ENCODE data around the gene CDH4.

Gene CDH4

GRCh38 chr20:61394088-61394799, 142.2 kb downstream of the CDH4 start:
- TF ChIP-seq EZH2phosphoT487 (conservative IDR thresholded peaks at IDR 0.05; ENCODE audit: low read length) (no peak), CTCF (IDR thresholded peaks at IDR 0.05; ENCODE audit: insufficient read depth, low read length, poor library complexity, severe bottlenecking) (no peak)
- H3K79me2 ChIP-seq (ENCODE audit: insufficient read depth, low read length) = no peaks in the 10 kb centered on the region
- H3K9me2 ChIP-seq (replicated peaks; ENCODE audit: insufficient read depth, low read length) = no peaks in the 10 kb centered on the region

GRCh38 chr20:61396262-61396848, 144.3 kb downstream of the CDH4 start:
- Histone ChIP-seq H3K9ac (ENCODE audit: low read length) (no peak overlapping the region), H2AFZ (ENCODE audit: low read depth, low read length, severe bottlenecking) (no peak overlapping the region), H3F3A (ENCODE audit: insufficient read depth) (no peaks in the 10 kb centered on the region), H3K36me3 (ENCODE audit: low read length) (no peaks in the 10 kb centered on the region), H3K4me2 (ENCODE audit: low read depth, low read length, poor library complexity, severe bottlenecking) (no peak overlapping the region), H3K4me3 (ENCODE audit: insufficient read depth, low read length, poor library complexity, severe bottlenecking) (no peak overlapping the region), H3K9me3 (ENCODE audit: insufficient read depth, low read length) (no peaks in the 10 kb centered on the region), H3K9me2 (replicated peaks; ENCODE audit: insufficient read depth, low read length) (no peaks in the 10 kb centered on the region), H3K27ac (ENCODE audit: low read depth, low read length) (no peak overlapping the region), H3K79me2 (ENCODE audit: insufficient read depth, low read length) (no peaks in the 10 kb centered on the region), H3K27me3 (ENCODE audit: low read length) (no peaks in the 10 kb centered on the region), H4K20me1 (ENCODE audit: low read depth, low read length) (no peaks in the 10 kb centered on the region)
- TF ChIP-seq CTCF (IDR thresholded peaks at IDR 0.05; ENCODE audit: insufficient read depth, low read length, poor library complexity, severe bottlenecking) (no peak), EZH2phosphoT487 (conservative IDR thresholded peaks at IDR 0.05; ENCODE audit: low read length) (no peak)

More at GRCh38 chr20:61394088-61394799, 142.2 kb downstream of the CDH4 start:
- Histone ChIP-seq H3K9ac (ENCODE audit: low read length) (no peak overlapping the region), H3K27me3 (ENCODE audit: low read length) (no peaks in the 10 kb centered on the region), H4K20me1 (ENCODE audit: low read depth, low read length) (no peaks in the 10 kb centered on the region), H2AFZ (ENCODE audit: low read depth, low read length, severe bottlenecking) (no peak overlapping the region), H3K4me2 (ENCODE audit: low read depth, low read length, poor library complexity, severe bottlenecking) (no peak overlapping the region), H3K27ac (ENCODE audit: low read depth, low read length) (no peak overlapping the region), H3K9me3 (ENCODE audit: insufficient read depth, low read length) (no peaks in the 10 kb centered on the region), H3K4me3 (ENCODE audit: insufficient read depth, low read length, poor library complexity, severe bottlenecking) (no peak overlapping the region), H3K36me3 (ENCODE audit: low read length) (no peaks in the 10 kb centered on the region), H3F3A (ENCODE audit: insufficient read depth) (no peaks in the 10 kb centered on the region)

GRCh38 chr20:61397146-61397545, 145.1 kb downstream of the CDH4 start:
- Histone ChIP-seq H3K9ac (ENCODE audit: low read length) (no peak overlapping the region), H3K4me3 (ENCODE audit: insufficient read depth, low read length, poor library complexity, severe bottlenecking) (no peak overlapping the region), H3K36me3 (ENCODE audit: low read length) (no peaks in the 10 kb centered on the region), H4K20me1 (ENCODE audit: low read depth, low read length) (no peaks in the 10 kb centered on the region), H3K27ac (ENCODE audit: low read depth, low read length) (no peak overlapping the region), H3F3A (ENCODE audit: insufficient read depth) (no peaks in the 10 kb centered on the region), H3K9me2 (replicated peaks; ENCODE audit: insufficient read depth, low read length) (no peaks in the 10 kb centered on the region), H2AFZ (ENCODE audit: low read depth, low read length, severe bottlenecking) (no peak overlapping the region), H3K27me3 (ENCODE audit: low read length) (no peaks in the 10 kb centered on the region), H3K4me2 (ENCODE audit: low read depth, low read length, poor library complexity, severe bottlenecking) (no peak overlapping the region), H3K79me2 (ENCODE audit: insufficient read depth, low read length) (no peaks in the 10 kb centered on the region), H3K9me3 (ENCODE audit: insufficient read depth, low read length) (no peaks in the 10 kb centered on the region)
- TF ChIP-seq EZH2phosphoT487 (conservative IDR thresholded peaks at IDR 0.05; ENCODE audit: low read length) (no peak), CTCF (IDR thresholded peaks at IDR 0.05; ENCODE audit: insufficient read depth, low read length, poor library complexity, severe bottlenecking) (no peak)
